GM18951 (cell line): ENCODE results near the gene COA7.
"Not testable (repeated sequence)": the region's sequence is repeated elsewhere in the genome, so short reads cannot be mapped to it uniquely, and the experiment has no call there.

ENCODE experiments used
- POLR2A ChIP-seq: IDR thresholded peaks from 4 replicates; pipeline ENCODE4 v1.6.1; 2011; ENCODE audit warnings: mild to moderate bottlenecking; ENCODE audit not compliant: insufficient read length, insufficient read depth; ENCODE audit errors: extremely low read depth
- in situ Hi-C: fragments of 300-500 bp; cut with MboI; formaldehyde crosslinking; loops from one replicate; pipeline ENCODE4 v1.12.0; 2022; ENCODE audit warnings: low sequenced_read_pairs, mixed read lengths, inconsistent platforms; ENCODE audit not compliant: unreplicated experiment

Gene COA7

GRCh38 chr1:52713590-52713989 lies 15.4 kb upstream of the COA7 start:
- no peak for TF ChIP-seq POLR2A
- in situ Hi-C loops, result no loop called here

- in situ Hi-C loops, result no loop called here
- no peak for TF ChIP-seq POLR2A
These were observed 10.9 kb upstream of the COA7 start for GRCh38 chr1:52709016-52709415.

GRCh38 chr1:52707927-52708655 lies 9.9 kb upstream of the COA7 start:
- no peak for TF ChIP-seq POLR2A
- in situ Hi-C loops, result no loop called here

GRCh38 chr1:52706941-52707926 lies 9.1 kb upstream of the COA7 start:
- TF ChIP-seq POLR2A, result no peak
- in situ Hi-C loops, result no loop called here

- no peak for TF ChIP-seq POLR2A
- in situ Hi-C loops, result no loop called here
These were observed 8.1 kb upstream of the COA7 start for GRCh38 chr1:52706136-52706670.

- peak; percentile 58 for TF ChIP-seq POLR2A
- in situ Hi-C loops, result no loop called here
These were observed 5.0 kb upstream of the COA7 start for GRCh38 chr1:52702886-52703787.

- no peak for TF ChIP-seq POLR2A
These were observed 2.5 kb downstream of the COA7 start for GRCh38 chr1:52695627-52696026.

GRCh38 chr1:52693843-52694242 lies 4.3 kb downstream of the COA7 start:
- in situ Hi-C loops, result no loop called here

More at GRCh38 chr1:52695627-52696026, 2.5 kb downstream of the COA7 start:
- in situ Hi-C loops, result no loop called here

GRCh38 chr1:52693351-52693750 lies 4.8 kb downstream of the COA7 start:
- in situ Hi-C loops, result not testable (repeated sequence)

More at GRCh38 chr1:52693843-52694242, 4.3 kb downstream of the COA7 start:
- TF ChIP-seq POLR2A, result no peak

GRCh38 chr1:52692697-52693096 lies 5.5 kb downstream of the COA7 start:
- in situ Hi-C loops, result no loop called here
- no peak for TF ChIP-seq POLR2A

GRCh38 chr1:52691821-52692220 lies 6.3 kb downstream of the COA7 start:
- TF ChIP-seq POLR2A, result no peak
- in situ Hi-C loops, result no loop called here

- no peak for TF ChIP-seq POLR2A
- in situ Hi-C loops, result loop anchor here (10.0 kb wide), 1 partner anchor 272 kb away; no protein-coding TSS in a partner anchor
These were observed 11.3 kb downstream of the COA7 start for GRCh38 chr1:52686830-52687229.

- in situ Hi-C loops, result loop anchor here (10.0 kb wide), 1 partner anchor 272 kb away; no protein-coding TSS in a partner anchor
These were observed 11.8 kb downstream of the COA7 start for GRCh38 chr1:52686261-52686751.
